Measurements from ENCODE around the gene AGFG2. TPM values are rescaled to one million over a fixed set of nuclear protein-coding genes. Genes with fewer than 3 reads are reported as not detected.

The AGFG2 gene
- total RNA-seq, 1 donor: 9.4 TPM

DNA sequence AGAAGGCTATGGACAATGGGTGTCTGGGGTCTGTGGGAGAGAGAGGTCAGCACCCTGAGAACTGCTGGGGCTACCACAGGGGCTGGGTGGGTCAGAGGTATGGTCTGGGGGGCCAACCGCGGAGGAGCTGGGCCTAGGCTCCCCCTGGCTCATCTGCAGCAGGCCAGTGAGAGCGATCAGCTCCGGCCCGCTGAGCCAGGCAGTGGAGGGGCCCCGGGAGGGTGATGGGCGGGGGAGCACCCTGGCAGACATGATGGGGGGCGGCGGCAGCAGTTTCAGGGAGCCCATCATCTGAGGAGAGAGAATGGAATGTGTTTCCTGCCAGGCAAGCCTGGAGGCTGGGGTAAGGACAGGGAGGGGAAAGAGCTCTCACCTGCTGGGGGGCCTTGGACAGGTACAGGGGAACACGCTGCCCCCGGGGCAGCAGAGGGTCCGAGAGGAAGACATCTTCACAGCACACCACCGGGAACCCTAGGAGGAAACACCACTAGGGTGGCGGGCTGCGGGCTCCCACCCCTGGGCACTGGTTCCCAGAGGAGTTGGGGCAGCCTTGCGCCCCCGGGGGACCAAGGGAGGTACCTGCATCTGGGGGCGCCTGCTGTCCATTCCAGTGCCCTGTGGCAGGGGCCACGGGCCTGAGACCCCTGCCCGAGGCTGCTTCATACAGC is 33.4 kb downstream of the AGFG2 start:
- H3K9me3 ChIP-seq (ENCODE audit: low read depth, low read length): no peaks in the 10 kb centered on the region
- TF ChIP-seq, protein P1, sequence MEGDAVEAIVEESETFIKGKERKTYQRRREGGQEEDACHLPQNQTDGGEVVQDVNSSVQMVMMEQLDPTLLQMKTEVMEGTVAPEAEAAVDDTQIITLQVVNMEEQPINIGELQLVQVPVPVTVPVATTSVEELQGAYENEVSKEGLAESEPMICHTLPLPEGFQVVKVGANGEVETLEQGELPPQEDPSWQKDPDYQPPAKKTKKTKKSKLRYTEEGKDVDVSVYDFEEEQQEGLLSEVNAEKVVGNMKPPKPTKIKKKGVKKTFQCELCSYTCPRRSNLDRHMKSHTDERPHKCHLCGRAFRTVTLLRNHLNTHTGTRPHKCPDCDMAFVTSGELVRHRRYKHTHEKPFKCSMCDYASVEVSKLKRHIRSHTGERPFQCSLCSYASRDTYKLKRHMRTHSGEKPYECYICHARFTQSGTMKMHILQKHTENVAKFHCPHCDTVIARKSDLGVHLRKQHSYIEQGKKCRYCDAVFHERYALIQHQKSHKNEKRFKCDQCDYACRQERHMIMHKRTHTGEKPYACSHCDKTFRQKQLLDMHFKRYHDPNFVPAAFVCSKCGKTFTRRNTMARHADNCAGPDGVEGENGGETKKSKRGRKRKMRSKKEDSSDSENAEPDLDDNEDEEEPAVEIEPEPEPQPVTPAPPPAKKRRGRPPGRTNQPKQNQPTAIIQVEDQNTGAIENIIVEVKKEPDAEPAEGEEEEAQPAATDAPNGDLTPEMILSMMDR (IDR thresholded peaks at IDR 0.05; ENCODE audit: extremely low read depth, low read depth, low read length): no peak
- no peak overlapping the region for H3K4me3 ChIP-seq (ENCODE audit: insufficient read depth, low read length)
- peaks cover 4% of the 10 kb centered on the region for H4K20me1 ChIP-seq (ENCODE audit: insufficient read depth, low read length)
- peaks cover 8% of the 10 kb centered on the region for H3K36me3 ChIP-seq (ENCODE audit: insufficient read depth, low read length)
- H3K79me2 ChIP-seq (ENCODE audit: insufficient read depth, low read length): no peaks in the 10 kb centered on the region
- peak; percentile 73 for DNase-seq (ENCODE audit: insufficient read length, low spot score, missing footprints)
- peaks cover 8% of the 10 kb centered on the region for H3K4me1 ChIP-seq (ENCODE audit: insufficient read depth, low read length)
- no peak overlapping the region for H2AFZ ChIP-seq (ENCODE audit: low read length)
- no peak overlapping the region for H3K27ac ChIP-seq (ENCODE audit: low read depth, low read length)
- peaks cover 2% of the 10 kb centered on the region for H3K27me3 ChIP-seq (ENCODE audit: insufficient read depth, low read length)
- no peak overlapping the region for H3K4me2 ChIP-seq (ENCODE audit: insufficient read depth, low read length)

DNA sequence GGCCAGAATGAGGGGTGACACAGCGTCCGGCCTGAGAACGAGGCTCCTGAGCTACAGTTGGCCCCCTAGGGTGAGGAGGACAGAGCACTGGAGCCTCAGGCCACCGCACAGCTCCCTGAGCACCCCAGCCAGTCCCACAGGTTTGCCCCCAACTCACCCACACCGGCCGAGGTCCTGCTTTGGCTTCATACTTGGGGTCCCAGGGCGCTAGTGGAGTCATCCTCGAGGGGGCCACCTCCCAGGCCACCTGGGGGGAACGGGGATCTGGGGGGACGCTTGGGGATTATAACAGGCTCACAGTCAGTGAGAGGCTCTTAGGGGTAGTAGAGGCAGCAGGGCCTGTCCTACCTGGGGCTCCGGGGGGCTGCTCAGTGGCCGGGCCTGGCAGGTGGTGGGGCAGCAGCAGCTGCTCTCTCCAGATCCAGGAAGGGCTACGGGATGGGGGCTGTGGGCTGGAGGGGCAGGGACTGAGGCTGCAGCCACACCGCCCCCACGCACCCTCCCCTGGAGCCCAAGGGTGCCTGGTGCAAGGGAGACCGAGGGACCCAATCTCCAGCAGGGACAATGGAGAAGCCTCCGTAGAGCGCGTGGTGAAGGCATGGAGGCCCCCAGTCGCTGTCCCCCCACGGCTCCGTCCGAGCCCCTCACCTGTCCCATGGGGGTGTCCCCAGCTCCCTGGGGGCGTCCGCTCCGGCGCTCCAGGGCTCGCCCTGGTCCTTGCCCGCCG is 34.1 kb downstream of the AGFG2 start:
- H3K79me2 ChIP-seq (ENCODE audit: insufficient read depth, low read length): no peaks in the 10 kb centered on the region
- H3K27ac ChIP-seq (ENCODE audit: low read depth, low read length): no peak overlapping the region
- peaks cover 12% of the 10 kb centered on the region for H3K36me3 ChIP-seq (ENCODE audit: insufficient read depth, low read length)
- H2AFZ ChIP-seq (ENCODE audit: low read length): no peak overlapping the region
- H3K4me3 ChIP-seq (ENCODE audit: insufficient read depth, low read length): no peak overlapping the region
- peaks cover 4% of the 10 kb centered on the region for H4K20me1 ChIP-seq (ENCODE audit: insufficient read depth, low read length)
- no peaks in the 10 kb centered on the region for H3K9me3 ChIP-seq (ENCODE audit: low read depth, low read length)
- peaks cover 8% of the 10 kb centered on the region for H3K4me1 ChIP-seq (ENCODE audit: insufficient read depth, low read length)
- peak; percentile 45 for DNase-seq (ENCODE audit: insufficient read length, low spot score, missing footprints)
- H3K27me3 ChIP-seq (ENCODE audit: insufficient read depth, low read length): peaks cover 2% of the 10 kb centered on the region
- H3K4me2 ChIP-seq (ENCODE audit: insufficient read depth, low read length): no peak overlapping the region
- TF ChIP-seq, protein P1 (IDR thresholded peaks at IDR 0.05; ENCODE audit: extremely low read depth, low read depth, low read length): no peak

DNA sequence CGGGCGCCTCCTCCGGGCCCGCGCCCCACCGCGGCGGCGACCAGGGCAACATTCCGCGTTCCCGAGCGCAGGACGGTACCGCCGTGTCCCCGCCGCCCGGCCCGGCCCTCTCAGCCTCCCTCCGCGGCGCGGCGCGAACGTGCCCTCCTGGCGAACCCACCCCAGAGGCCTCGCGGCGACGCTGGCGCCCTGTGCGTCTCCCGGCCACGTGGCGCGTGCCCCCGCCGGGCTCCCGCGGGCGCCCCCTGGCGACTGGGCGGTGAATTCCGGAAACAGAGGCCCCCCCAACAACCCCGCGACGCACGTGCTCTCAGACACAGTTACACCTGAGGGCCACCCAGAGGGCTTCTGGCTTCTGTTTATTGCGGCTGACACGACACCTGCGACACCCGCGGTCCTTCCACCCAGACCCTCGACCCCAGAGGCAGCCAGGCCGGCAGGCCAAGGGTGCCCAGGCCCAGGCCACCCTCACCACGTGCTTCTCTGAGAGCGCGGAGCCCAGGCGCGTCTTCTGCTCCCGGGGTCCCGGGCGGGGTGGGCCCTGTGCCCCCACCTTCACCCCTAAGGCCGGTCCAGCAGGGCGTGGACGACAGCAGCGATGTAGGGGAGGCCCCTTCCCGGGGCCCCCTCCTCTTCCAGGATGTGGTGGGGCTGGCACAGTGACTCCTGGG is 34.8 kb downstream of the AGFG2 start, which contains the start of gene SAP25:
Gene SAP25 (minus strand): TSS at position 210 of the 671 bp plus-strand sequence. CDS start 158 bp downstream, at position 52.
- DNase-seq (ENCODE audit: insufficient read length, low spot score, missing footprints): peak; percentile 60
- Histone ChIP-seq H3K4me1 (ENCODE audit: insufficient read depth, low read length) (peaks cover 8% of the 10 kb centered on the region), H2AFZ (ENCODE audit: low read length) (no peak within 1 kb of the TSS), H3K79me2 (ENCODE audit: insufficient read depth, low read length) (no peaks in the 10 kb centered on the region), H3K9me3 (ENCODE audit: low read depth, low read length) (no peaks in the 10 kb centered on the region), H3K36me3 (ENCODE audit: insufficient read depth, low read length) (peaks cover 18% of the 10 kb centered on the region), H3K27me3 (ENCODE audit: insufficient read depth, low read length) (peaks cover 2% of the 10 kb centered on the region), H3K4me2 (ENCODE audit: insufficient read depth, low read length) (no peak within 1 kb of the TSS), H3K4me3 (ENCODE audit: insufficient read depth, low read length) (no peak within 1 kb of the TSS), H3K27ac (ENCODE audit: low read depth, low read length) (no peak within 1 kb of the TSS), H4K20me1 (ENCODE audit: insufficient read depth, low read length) (peaks cover 4% of the 10 kb centered on the region)
- TF ChIP-seq, protein P1 (IDR thresholded peaks at IDR 0.05; ENCODE audit: extremely low read depth, low read depth, low read length): no peak
